PFSK-1 (cell line): ENCODE measurements around the gene CHST15.

Source experiments
- FOXP2 ChIP-seq: optimal IDR thresholded peaks from 2 replicates; pipeline ENCODE3; 2011; ENCODE audit warnings: borderline replicate concordance, control low read depth, inconsistent platforms; ENCODE audit not compliant: insufficient read depth; ENCODE audit errors: extremely low read length, extremely low read depth
- POLR2AphosphoS5 ChIP-seq: IDR thresholded peaks from 2 replicates; pipeline ENCODE4 v1.6.1; 2012; ENCODE audit warnings: low read depth, mild to moderate bottlenecking, control low read depth, low read length, moderate library complexity
- REST ChIP-seq, 2 experiments: IDR thresholded peaks; 2 replicates each; pipeline versions ENCODE4 v1.6.1 to v1.8.0; 2011 to 2012; ENCODE audit warnings: low read depth in 2 of 2, low read length in 2 of 2, control low read depth in 1 of 2, inconsistent platforms in 1 of 2, mild to moderate bottlenecking in 1 of 2, moderate library complexity in 1 of 2; ENCODE audit not compliant: insufficient read depth in 1 of 2
- SIN3A ChIP-seq: IDR thresholded peaks from 2 replicates; pipeline ENCODE4 v1.6.1; 2012; ENCODE audit warnings: mild to moderate bottlenecking, low read length, moderate library complexity, borderline replicate concordance; ENCODE audit not compliant: insufficient read depth
- TAF1 ChIP-seq: IDR thresholded peaks from 2 replicates; pipeline ENCODE4 v1.6.1; 2012; ENCODE audit warnings: low read length, control low read depth, borderline replicate concordance; ENCODE audit not compliant: insufficient read depth

The CHST15 gene

GRCh38 chr10:124016804-124017375 lies 76.5 kb downstream of the CHST15 start:
- TF ChIP-seq TAF1 (no peak), POLR2AphosphoS5 (no peak), FOXP2 (no peak), REST (IDR thresholded peaks at IDR 0.05; ENCODE audit: insufficient read depth in 1 of 2, low read depth in 2 of 2, low read length in 2 of 2) (no peak)

- TF ChIP-seq TAF1 (no peak), SIN3A (no peak), REST (IDR thresholded peaks at IDR 0.05; ENCODE audit: insufficient read depth in 1 of 2, low read depth in 2 of 2, low read length in 2 of 2) (no peak)
Measured at GRCh38 chr10:124015991-124016390, 77.4 kb downstream of the CHST15 start.

- TF ChIP-seq REST (IDR thresholded peaks at IDR 0.05; ENCODE audit: insufficient read depth in 1 of 2, low read depth in 2 of 2, low read length in 2 of 2) (no peak), TAF1 (no peak), POLR2AphosphoS5 (no peak), SIN3A (no peak), FOXP2 (no peak)
Measured at GRCh38 chr10:124014416-124015154, 78.8 kb downstream of the CHST15 start.

- no peak for TF ChIP-seq FOXP2
- TF ChIP-seq TAF1: no peak
- TF ChIP-seq POLR2AphosphoS5: no peak
- no peak for TF ChIP-seq REST (IDR thresholded peaks at IDR 0.05; ENCODE audit: insufficient read depth in 1 of 2, low read depth in 2 of 2, low read length in 2 of 2)
- no peak for TF ChIP-seq SIN3A
Measured at GRCh38 chr10:124013916-124014315, 79.5 kb downstream of the CHST15 start.

GRCh38 chr10:124012991-124013390 lies 80.4 kb downstream of the CHST15 start:
- TF ChIP-seq FOXP2 (no peak), REST (IDR thresholded peaks at IDR 0.05; ENCODE audit: insufficient read depth in 1 of 2, low read depth in 2 of 2, low read length in 2 of 2) (no peak), SIN3A (no peak), POLR2AphosphoS5 (no peak), TAF1 (no peak)
